Loucy (cell line): Measurements from ENCODE around the gene HIVEP2.

ENCODE experiments used
- CTCF ChIP-seq: fragments of 200-600 bp; sonication (generic); conservative IDR thresholded peaks from 2 replicates; pipeline ENCODE4 v1.5.1; 2014; ENCODE audit warnings: mild to moderate bottlenecking, antibody characterized with exemption, low read length
- EZH2phosphoT487 ChIP-seq: fragments of 200-600 bp; IDR thresholded peaks from 2 replicates; pipeline ENCODE4 v1.6.1; 2018; ENCODE audit warnings: antibody characterized with exemption, mild to moderate bottlenecking, moderate library complexity, borderline replicate concordance

GRCh38 chr6:142926177-142926493, 18.8 kb downstream of the HIVEP2 start:
- TF ChIP-seq CTCF (no peak), EZH2phosphoT487 (no peak)
